ENCODE data around the gene CPPED1. TPM values are rescaled to one million over a fixed set of nuclear protein-coding genes. Genes with fewer than 3 reads are reported as not detected.

CPPED1 gene
- total RNA-seq, 4 donors from 2014 or later = 10.6 to 21.7 (median 16.7) TPM

- intact Hi-C loops (cut with DNase I) = no loop called here
- peaks cover 0 to 1% (median 0%) of the 10 kb centered on the region in 4 donors for H3K36me3 ChIP-seq
- peaks cover 0 to 5% (median 2%) of the 10 kb centered on the region in 4 donors for H3K9me3 ChIP-seq
- TF ChIP-seq POLR2A (IDR thresholded peaks at IDR 0.05; ENCODE audit: low read depth) (no peak), POLR2AphosphoS5 (IDR thresholded peaks at IDR 0.05) (no peak), EP300 (IDR thresholded peaks at IDR 0.05) (no peak)
- TF ChIP-seq, protein P1, sequence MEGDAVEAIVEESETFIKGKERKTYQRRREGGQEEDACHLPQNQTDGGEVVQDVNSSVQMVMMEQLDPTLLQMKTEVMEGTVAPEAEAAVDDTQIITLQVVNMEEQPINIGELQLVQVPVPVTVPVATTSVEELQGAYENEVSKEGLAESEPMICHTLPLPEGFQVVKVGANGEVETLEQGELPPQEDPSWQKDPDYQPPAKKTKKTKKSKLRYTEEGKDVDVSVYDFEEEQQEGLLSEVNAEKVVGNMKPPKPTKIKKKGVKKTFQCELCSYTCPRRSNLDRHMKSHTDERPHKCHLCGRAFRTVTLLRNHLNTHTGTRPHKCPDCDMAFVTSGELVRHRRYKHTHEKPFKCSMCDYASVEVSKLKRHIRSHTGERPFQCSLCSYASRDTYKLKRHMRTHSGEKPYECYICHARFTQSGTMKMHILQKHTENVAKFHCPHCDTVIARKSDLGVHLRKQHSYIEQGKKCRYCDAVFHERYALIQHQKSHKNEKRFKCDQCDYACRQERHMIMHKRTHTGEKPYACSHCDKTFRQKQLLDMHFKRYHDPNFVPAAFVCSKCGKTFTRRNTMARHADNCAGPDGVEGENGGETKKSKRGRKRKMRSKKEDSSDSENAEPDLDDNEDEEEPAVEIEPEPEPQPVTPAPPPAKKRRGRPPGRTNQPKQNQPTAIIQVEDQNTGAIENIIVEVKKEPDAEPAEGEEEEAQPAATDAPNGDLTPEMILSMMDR (IDR thresholded peaks at IDR 0.05) = no peak
- no peaks in the 10 kb centered on the region for H3K27me3 ChIP-seq
- no peaks in the 10 kb centered on the region for H3K4me1 ChIP-seq
- H3K27ac ChIP-seq (replicated peaks in 1 of 4) = no peak overlapping the region
- 83% methylated on average over 3 of the region's 3 CpGs for WGBS
- DNase-seq (ENCODE audit: extremely low spot score) = no peak
- no peak overlapping the region for H3K4me3 ChIP-seq
Observed at GRCh38 chr16:12678983-12679382, 124.7 kb downstream of the CPPED1 start.

- H3K27ac ChIP-seq (replicated peaks in 1 of 4) = no peak overlapping the region
- DNase-seq (ENCODE audit: extremely low spot score) = no peak
- intact Hi-C loops (cut with DNase I) = no loop called here
- no peaks in the 10 kb centered on the region for H3K4me1 ChIP-seq
- H3K36me3 ChIP-seq = peaks cover 0 to 9% (median 3%) of the 10 kb centered on the region in 4 donors
- 76% methylated on average over 8 of the region's 8 CpGs for WGBS
- H3K27me3 ChIP-seq = no peaks in the 10 kb centered on the region
- TF ChIP-seq POLR2A (IDR thresholded peaks at IDR 0.05; ENCODE audit: low read depth) = no peak
- TF ChIP-seq EP300 (IDR thresholded peaks at IDR 0.05) = no peak
- TF ChIP-seq, protein P1 (IDR thresholded peaks at IDR 0.05) = no peak
- no peak for TF ChIP-seq POLR2AphosphoS5 (IDR thresholded peaks at IDR 0.05)
- H3K4me3 ChIP-seq = no peak overlapping the region
- H3K9me3 ChIP-seq = peaks cover 0 to 5% (median 2%) of the 10 kb centered on the region in 4 donors
Observed at GRCh38 chr16:12677502-12677901, 126.2 kb downstream of the CPPED1 start.

DNA sequence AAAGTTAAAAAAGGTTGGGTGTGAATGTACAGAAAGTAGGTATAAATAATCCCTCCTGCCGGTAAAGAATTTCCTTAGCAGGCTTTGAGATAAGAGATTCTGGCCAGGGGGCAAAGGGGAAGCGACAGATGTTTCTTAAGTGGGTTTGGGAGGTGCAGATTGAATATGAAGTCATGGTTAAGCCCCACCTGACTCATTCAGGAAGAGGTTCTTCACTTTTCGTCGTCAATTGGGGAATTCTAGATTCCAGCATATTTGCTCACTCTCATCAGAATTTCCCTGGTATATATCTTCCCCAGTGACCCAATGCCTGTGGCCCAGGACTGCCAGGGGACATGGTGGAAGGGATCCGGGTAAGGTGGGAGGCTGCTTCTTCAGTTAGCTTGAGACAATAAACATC lies 127.8 kb downstream of the CPPED1 start:
- Histone ChIP-seq H3K27ac (replicated peaks in 1 of 4) (no peak overlapping the region), H3K9me3 (peaks cover 0 to 5% (median 2%) of the 10 kb centered on the region in 4 donors), H3K36me3 (peaks cover 0 to 9% (median 3%) of the 10 kb centered on the region in 4 donors), H3K27me3 (no peaks in the 10 kb centered on the region), H3K4me3 (no peak overlapping the region), H3K4me1 (no peaks in the 10 kb centered on the region)
- intact Hi-C loops (cut with DNase I) = no loop called here
- DNase-seq (ENCODE audit: extremely low spot score) = no peak
- TF ChIP-seq, protein P1 (IDR thresholded peaks at IDR 0.05) = no peak
- TF ChIP-seq EP300 (IDR thresholded peaks at IDR 0.05) (no peak), POLR2A (IDR thresholded peaks at IDR 0.05; ENCODE audit: low read depth) (no peak), POLR2AphosphoS5 (IDR thresholded peaks at IDR 0.05) (no peak)
- WGBS = 51% methylated on average over 5 of the region's 5 CpGs

DNA sequence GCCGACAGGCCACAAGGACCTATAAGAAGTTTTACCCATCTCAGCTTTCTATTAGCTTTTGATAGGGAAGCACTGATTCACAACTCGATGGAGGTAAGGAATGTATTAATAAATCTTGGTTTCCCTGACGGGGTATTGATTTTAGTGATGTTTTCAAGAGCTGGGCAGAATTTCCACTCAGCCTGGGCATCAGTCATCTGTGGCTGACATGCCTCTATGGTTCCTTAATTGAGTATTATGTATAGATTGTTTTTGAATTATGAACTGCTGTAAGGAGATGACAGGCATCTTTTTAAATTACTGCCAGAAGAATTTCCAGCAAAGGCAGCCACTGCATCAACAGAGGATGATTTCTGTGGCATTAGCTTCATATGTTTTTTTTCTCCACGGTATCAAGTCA lies 128.6 kb downstream of the CPPED1 start:
- no peak for DNase-seq (ENCODE audit: extremely low spot score)
- no peak overlapping the region for H3K4me3 ChIP-seq
- no peak overlapping the region for H3K27ac ChIP-seq (replicated peaks in 1 of 4)
- H3K36me3 ChIP-seq = peaks cover 0 to 9% (median 3%) of the 10 kb centered on the region in 4 donors
- TF ChIP-seq POLR2AphosphoS5 (IDR thresholded peaks at IDR 0.05) = no peak
- no peak for TF ChIP-seq POLR2A (IDR thresholded peaks at IDR 0.05; ENCODE audit: low read depth)
- no peak for TF ChIP-seq EP300 (IDR thresholded peaks at IDR 0.05)
- TF ChIP-seq, protein P1 (IDR thresholded peaks at IDR 0.05) = no peak
- H3K9me3 ChIP-seq = peaks cover 0 to 5% (median 2%) of the 10 kb centered on the region in 4 donors
- 54% methylated on average over 4 of the region's 4 CpGs for WGBS
- no peaks in the 10 kb centered on the region for H3K4me1 ChIP-seq
- intact Hi-C loops (cut with DNase I) = no loop called here
- no peaks in the 10 kb centered on the region for H3K27me3 ChIP-seq

- WGBS = 97% methylated on average over 5 of the region's 5 CpGs
- Histone ChIP-seq H3K4me3 (no peak overlapping the region), H3K4me1 (no peaks in the 10 kb centered on the region), H3K9me3 (peaks cover 0 to 6% (median 2%) of the 10 kb centered on the region in 4 donors), H3K36me3 (peaks cover 0 to 9% (median 4%) of the 10 kb centered on the region in 4 donors), H3K27ac (replicated peaks in 1 of 4) (no peak overlapping the region), H3K27me3 (no peaks in the 10 kb centered on the region)
- no peak for DNase-seq (ENCODE audit: extremely low spot score)
- intact Hi-C loops (cut with DNase I) = no loop called here
- TF ChIP-seq EP300 (IDR thresholded peaks at IDR 0.05) (no peak), POLR2A (IDR thresholded peaks at IDR 0.05; ENCODE audit: low read depth) (no peak), POLR2AphosphoS5 (IDR thresholded peaks at IDR 0.05) (no peak)
- TF ChIP-seq, protein P1 (IDR thresholded peaks at IDR 0.05) = no peak
Observed at GRCh38 chr16:12674524-12674923, 129.2 kb downstream of the CPPED1 start.
